IMR-90 (cell line): ENCODE results near the gene SELENOV. TPM values are rescaled to one million over a fixed set of nuclear protein-coding genes. Genes with fewer than 3 reads are reported as not detected.

Experiments used
- ATAC-seq: fragments of 200-7000 bp; cut with Tn5 transposase; 2 replicates; pipeline ENCODE4 v1.9.1; 2020; ENCODE audit warnings: low read depth, mild to moderate bottlenecking, moderate library complexity
- BruUV-seq: library from RNA; stranded (reverse); fragments of 400-500 nt; replicated peaks from 2 replicates; lab custom pipeline; 2021; lab: Mats Ljungman, UMichigan
- CTCF ChIA-PET: fragments of 300-600 bp; formaldehyde crosslinking; extraction: SDS; loops from one replicate; lab custom pipeline; 2021; ENCODE audit warnings: antibody characterized with exemption; lab: Yijun Ruan, JAX
- POLR2A ChIA-PET: fragments of 300-600 bp; sonication (Branson Sonifier 250); formaldehyde crosslinking; loops from one replicate; lab custom pipeline; 2022; ENCODE audit warnings: antibody characterized with exemption; ENCODE audit not compliant: unreplicated experiment; lab: Charles Lee
- DNase-seq: peaks from one replicate; pipeline ENCODE4 v3.0.0; 2013
- H2AFZ ChIP-seq: replicated peaks from 2 replicates; pipeline ENCODE3; 2013; ENCODE audit warnings: low read length, mild to moderate bottlenecking; ENCODE audit not compliant: poor library complexity
- H2AK5ac ChIP-seq: 2 replicates; pipeline ENCODE4 v1.6.1; 2013; ENCODE audit warnings: low read depth, low read length, inconsistent platforms
- H2AK9ac ChIP-seq: replicated peaks from 2 replicates; pipeline ENCODE3; 2013; ENCODE audit warnings: mild to moderate bottlenecking, low read depth, low read length, moderate library complexity; ENCODE audit not compliant: poor library complexity
- H2BK120ac ChIP-seq: 2 replicates; pipeline ENCODE4 v1.6.1; 2013; ENCODE audit warnings: low read depth, low read length, inconsistent platforms
- H2BK15ac ChIP-seq: 3 replicates; pipeline ENCODE4 v1.6.1; 2013; ENCODE audit warnings: low read depth, low read length, inconsistent platforms
- H2BK20ac ChIP-seq: 2 replicates; pipeline ENCODE4 v1.6.1; 2013; ENCODE audit warnings: low read depth, mild to moderate bottlenecking, inconsistent platforms, low read length, moderate library complexity
- H2BK5ac ChIP-seq: 2 replicates; pipeline ENCODE4 v1.6.1; 2013; ENCODE audit warnings: mild to moderate bottlenecking, low read depth, low read length, inconsistent platforms; ENCODE audit not compliant: poor library complexity, severe bottlenecking
- H3K14ac ChIP-seq: replicated peaks from 2 replicates; pipeline ENCODE4 v1.6.1; 2013; ENCODE audit warnings: low read depth, low read length, inconsistent platforms
- H3K18ac ChIP-seq: 2 replicates; pipeline ENCODE4 v1.6.1; 2013; ENCODE audit warnings: low read depth, low read length, control low read depth
- H3K23ac ChIP-seq: 2 replicates; pipeline ENCODE4 v1.6.1; 2013; ENCODE audit warnings: low read depth, low read length, inconsistent platforms
- H3K27ac ChIP-seq: 2 replicates; pipeline ENCODE4 v1.5.1; 2013; ENCODE audit warnings: mild to moderate bottlenecking, control low read depth, low read length; ENCODE audit not compliant: insufficient read depth
- H3K27me3 ChIP-seq: 2 replicates; pipeline ENCODE4 v1.6.1; 2013; ENCODE audit warnings: low read length; ENCODE audit not compliant: control insufficient read depth, insufficient read depth
- H3K36me3 ChIP-seq: 2 replicates; pipeline ENCODE4 v1.6.1; 2013; ENCODE audit warnings: low read length, mixed read lengths; ENCODE audit not compliant: control insufficient read depth, insufficient read depth
- H3K4ac ChIP-seq: 2 replicates; pipeline ENCODE4 v1.6.1; 2013; ENCODE audit warnings: low read depth, low read length, inconsistent platforms
- H3K4me1 ChIP-seq: 2 replicates; pipeline ENCODE4 v1.6.1; 2013; ENCODE audit warnings: low read length, mixed read lengths; ENCODE audit not compliant: control insufficient read depth, insufficient read depth
- H3K4me2 ChIP-seq: 2 replicates; pipeline ENCODE4 v1.6.1; 2013; ENCODE audit warnings: low read depth, mild to moderate bottlenecking, control low read depth, low read length, moderate library complexity
- H3K4me3 ChIP-seq: 2 replicates; pipeline ENCODE4 v1.5.1; 2013; ENCODE audit warnings: low read depth, mild to moderate bottlenecking, control low read depth, low read length, moderate library complexity; ENCODE audit not compliant: insufficient read depth
- H3K56ac ChIP-seq: 2 replicates; pipeline ENCODE4 v1.6.1; 2013; ENCODE audit warnings: low read length, inconsistent platforms; ENCODE audit not compliant: insufficient read depth; ENCODE audit errors: extremely low read depth
- H3K79me1 ChIP-seq, 2 experiments: 2 replicates each; pipeline ENCODE4 v1.6.1; 2013; ENCODE audit warnings: low read length in 2 of 2, inconsistent platforms in 1 of 2, low read depth in 1 of 2
- H3K9ac ChIP-seq: 2 replicates; pipeline ENCODE4 v1.6.1; 2013; ENCODE audit warnings: low read depth, low read length, control low read depth
- H3K9me1 ChIP-seq: 2 replicates; pipeline ENCODE4 v1.6.1; 2013; ENCODE audit warnings: low read length, inconsistent platforms; ENCODE audit not compliant: insufficient read depth
- H3K9me3 ChIP-seq: 2 replicates; pipeline ENCODE4 v1.6.1; 2013; ENCODE audit warnings: low read length; ENCODE audit not compliant: control insufficient read depth, insufficient read depth
- H4K20me1 ChIP-seq: 2 replicates; pipeline ENCODE4 v1.6.1; 2013; ENCODE audit warnings: low read length, inconsistent platforms; ENCODE audit not compliant: insufficient read depth
- H4K5ac ChIP-seq: 2 replicates; pipeline ENCODE4 v1.6.1; 2013; ENCODE audit warnings: mild to moderate bottlenecking, low read depth, low read length, control low read depth
- H4K8ac ChIP-seq, 2 experiments: 2 replicates each; pipeline ENCODE4 v1.6.1; 2013; ENCODE audit warnings: low read depth in 2 of 2, low read length in 2 of 2, control low read depth in 1 of 2, inconsistent platforms in 1 of 2
- H4K91ac ChIP-seq: 2 replicates; pipeline ENCODE4 v1.6.1; 2013; ENCODE audit warnings: low read depth, low read length, inconsistent platforms; ENCODE audit not compliant: insufficient read depth
- BHLHE40 ChIP-seq: fragments of 150-350 bp; IDR thresholded peaks from 2 replicates; pipeline ENCODE4 v1.6.1; 2016; ENCODE audit warnings: mild to moderate bottlenecking, low read depth, low read length
- CEBPB ChIP-seq: IDR thresholded peaks from 2 replicates; pipeline ENCODE4 v1.6.1; 2012; ENCODE audit warnings: low read depth, low read length, improper control_type of control experiment
- CTCF ChIP-seq: conservative IDR thresholded peaks from 2 replicates; pipeline ENCODE4 v1.5.1; 2012; ENCODE audit warnings: mild to moderate bottlenecking, low read depth, low read length, improper control_type of control experiment
- ELK1 ChIP-seq: fragments of 150-350 bp; IDR thresholded peaks from 2 replicates; pipeline ENCODE4 v1.6.1; 2016; ENCODE audit warnings: low read depth, mild to moderate bottlenecking, low read length, moderate library complexity, borderline replicate concordance
- FOS ChIP-seq: fragments of 150-350 bp; IDR thresholded peaks from 2 replicates; pipeline ENCODE4 v1.6.1; 2016; ENCODE audit warnings: low read depth, low read length
- MAFK ChIP-seq: IDR thresholded peaks from 2 replicates; pipeline ENCODE4 v1.6.1; 2012; ENCODE audit warnings: low read depth, low read length, improper control_type of control experiment
- MAZ ChIP-seq: IDR thresholded peaks from 2 replicates; pipeline ENCODE4 v1.6.1; 2012; ENCODE audit warnings: low read depth, mild to moderate bottlenecking, low read length, improper control_type of control experiment, moderate library complexity, borderline replicate concordance
- MXI1 ChIP-seq: IDR thresholded peaks from 2 replicates; pipeline ENCODE4 v1.6.1; 2012; ENCODE audit warnings: low read depth, mild to moderate bottlenecking, low read length, moderate library complexity, borderline replicate concordance
- RAD21 ChIP-seq: IDR thresholded peaks from 2 replicates; pipeline ENCODE4 v1.6.1; 2012; ENCODE audit warnings: low read length, improper control_type of control experiment
- RCOR1 ChIP-seq: IDR thresholded peaks from 2 replicates; pipeline ENCODE4 v1.6.1; 2012; ENCODE audit warnings: mild to moderate bottlenecking, low read length, improper control_type of control experiment; ENCODE audit not compliant: insufficient replicate concordance
- RFX5 ChIP-seq: IDR thresholded peaks from 2 replicates; pipeline ENCODE4 v1.8.0; 2012; ENCODE audit warnings: low read depth, mild to moderate bottlenecking, low read length, moderate library complexity
- SMC3 ChIP-seq: fragments of 150-350 bp; IDR thresholded peaks from 2 replicates; pipeline ENCODE4 v1.6.1; 2016; ENCODE audit warnings: low read depth, mild to moderate bottlenecking, antibody characterized with exemption, low read length, moderate library complexity
- USF2 ChIP-seq: fragments of 150-350 bp; IDR thresholded peaks from 2 replicates; pipeline ENCODE4 v1.6.1; 2017; ENCODE audit warnings: mild to moderate bottlenecking, antibody characterized with exemption, low read length, low read depth
- WGBS, 2 experiments: methylation state at CpG; one replicate each; pipeline versions ENCODE4 v1.1.5 to v1.1.7; 2013; ENCODE audit warnings: missing lambda C conversion rate in 2 of 2; ENCODE audit not compliant: insufficient read length in 1 of 2; ENCODE audit errors: extremely low coverage in 2 of 2; 5-methylcytosine and 5-hydroxymethylcytosine counted together
- dilution Hi-C: fragments of 300-500 bp; cut with HindIII; formaldehyde crosslinking; loops from one replicate; pipeline ENCODE4 v1.14.3; 2018; ENCODE audit warnings: low sequenced_read_pairs; ENCODE audit not compliant: unreplicated experiment
- in situ Hi-C: fragments of 300-500 bp; cut with MboI; formaldehyde crosslinking; loops from 3 replicates; pipeline ENCODE4 v1.14.3; 2019; ENCODE audit warnings: low sequenced_read_pairs, inconsistent platforms, mixed read lengths
- intact Hi-C: fragments of 100-400 bp; cut with micrococcal nuclease; formaldehyde crosslinking; loops from 2 replicates; pipeline ENCODE4 v1.10.0; 2022
- polyA plus RNA-seq, 3 experiments: library from polyadenylated mRNA; depleted of rRNA; stranded (reverse); fragments of >200 nt; gene quantifications; 2 replicates each; pipeline ENCODE4 v1.2.3, GENCODE V29; 2012; ENCODE audit warnings: low replicate concordance in 1 of 3
- total RNA-seq: library from RNA; depleted of rRNA; stranded (reverse); fragments of >200 nt; gene quantifications from 2 replicates; pipeline ENCODE4 v1.2.3, GENCODE V29; 2012

The SELENOV gene
- total and polyA plus RNA-seq, 2 of the 4 experiments (the other 2 are of a cell fraction) = not detected

GRCh38 chr19:39544911-39545310, 30.0 kb downstream of the SELENOV start:
- H4K20me1 ChIP-seq = no peaks in the 10 kb centered on the region
- H3K27ac ChIP-seq = no peak overlapping the region
- no peaks in the 10 kb centered on the region for H3K36me3 ChIP-seq
- H3K18ac ChIP-seq = no peak overlapping the region
- no peaks in the 10 kb centered on the region for H3K79me1 ChIP-seq
- H4K5ac ChIP-seq = no peak overlapping the region
- H3K27me3 ChIP-seq = peaks cover 6% of the 10 kb centered on the region
- no peak overlapping the region for H3K4me2 ChIP-seq
- H3K9me1 ChIP-seq = no peaks in the 10 kb centered on the region
- H3K4me3 ChIP-seq = no peak overlapping the region
- H2BK15ac ChIP-seq = no peak overlapping the region
- no peak overlapping the region for H2BK120ac ChIP-seq
- 100% methylated on average over 1 of the region's 1 CpG; no CpG with 5 or more reads in 1 of the 2 experiments for WGBS, 2 experiments
- TF ChIP-seq CTCF = no peak
- no peak for TF ChIP-seq MAFK
- no peak for TF ChIP-seq RCOR1
- TF ChIP-seq BHLHE40 = no peak
- no peak for TF ChIP-seq MXI1
- TF ChIP-seq USF2 = no peak
- no peak for TF ChIP-seq MAZ
- no peak for TF ChIP-seq ELK1
- no peak for TF ChIP-seq FOS
- no peak for TF ChIP-seq RAD21
- TF ChIP-seq SMC3 = no peak
- TF ChIP-seq RFX5 = no peak
- TF ChIP-seq CEBPB = no peak
- intact Hi-C loops (loop anchor here (5.0 kb wide), 1 partner anchor 277 kb away; no protein-coding TSS in a partner anchor), dilution Hi-C loops (no loop called here), in situ Hi-C loops (loop anchor here (10.0 kb wide), 1 partner anchor 300 kb away; the partner anchor contains the start of gene FBL)
- H3K14ac ChIP-seq = no peak overlapping the region
- no peak overlapping the region for H3K9ac ChIP-seq
- no peaks in the 10 kb centered on the region for H3K4me1 ChIP-seq
- H3K23ac ChIP-seq = no peak overlapping the region
- BruUV-seq = no TSS peak
- DNase-seq = no peak
- CTCF ChIA-PET = interaction anchor here (0.7 kb wide), 1 partner anchor 815 kb away, joined by 3 read pairs; no protein-coding TSS in a partner anchor
- no peak for ATAC-seq
- H3K4ac ChIP-seq = no peak overlapping the region
- H4K8ac ChIP-seq = no peak overlapping the region
- no peak overlapping the region for H4K91ac ChIP-seq
- no peak overlapping the region for H2BK20ac ChIP-seq
- POLR2A ChIA-PET = no interaction called here
- no peak overlapping the region for H2BK5ac ChIP-seq
- no peak overlapping the region for H2AK9ac ChIP-seq
- no peak overlapping the region for H2AK5ac ChIP-seq
- no peaks in the 10 kb centered on the region for H3K9me3 ChIP-seq
- no peak overlapping the region for H3K56ac ChIP-seq
- H2AFZ ChIP-seq = no peak overlapping the region
